A549 treated with AZD9567 at 1 μM for 4 hours (cell line): Measurements from ENCODE around the gene CLIC2. TPM values are rescaled to one million over a fixed set of nuclear protein-coding genes. Genes with fewer than 3 reads are reported as not detected.

Source experiments
- total RNA-seq: library from RNA; stranded (reverse); fragments of 200-300 nt; extraction: Qiagen RNA extraction; gene quantifications from 5 replicates; pipeline ENCODE4 v1.2.3, GENCODE V29; 2022; ENCODE audit not compliant: insufficient read depth

The CLIC2 gene
- 0.07 to 0.13 TPM (median 0.08 TPM) in 4 of 5 replicates, not detected in the other for total RNA-seq

DNA sequence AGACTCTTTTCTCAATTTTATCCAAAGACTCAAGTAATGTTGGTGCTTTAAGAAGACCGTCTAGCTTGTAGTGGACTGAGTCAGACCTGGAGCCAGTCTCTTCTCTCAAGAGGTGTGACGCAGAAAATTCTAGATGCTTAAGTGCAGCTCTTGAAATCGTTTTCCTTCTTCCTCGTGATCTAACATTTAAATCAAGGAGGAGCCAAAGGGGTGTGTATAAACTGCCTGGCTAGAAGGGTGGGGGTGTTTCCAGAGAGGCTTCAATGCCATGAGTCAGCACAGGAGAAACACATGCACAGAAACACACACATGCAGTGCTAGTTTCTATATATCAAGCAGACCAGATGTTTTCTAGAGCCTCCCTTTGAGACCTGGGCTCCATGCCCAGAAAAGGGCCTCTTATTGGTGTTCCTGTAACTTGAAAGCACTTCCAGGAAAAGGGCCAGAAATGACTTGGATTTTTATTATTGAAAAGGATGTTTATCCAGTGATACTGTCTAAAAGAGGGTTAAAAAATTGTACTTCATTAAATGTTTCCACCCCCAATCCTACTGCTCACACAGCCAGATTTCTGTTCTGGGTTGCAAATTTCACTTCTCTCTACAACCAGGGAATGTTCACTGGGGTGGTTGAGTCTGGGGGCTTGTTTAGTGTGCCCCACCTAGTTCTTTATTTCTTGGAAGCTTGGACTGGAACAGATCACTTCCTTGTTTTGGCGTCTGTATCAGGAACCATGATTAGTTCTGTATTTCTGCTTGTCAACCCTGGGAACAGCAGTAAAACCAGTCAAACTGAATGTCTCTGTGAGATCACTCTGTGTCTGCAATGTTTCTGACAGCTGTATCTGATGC, at the start of gene CLIC2:
TSS of gene CLIC2 (minus strand) at position 129 of the 851 bp plus-strand sequence. CDS start 187 bp downstream, outside the sequence.

GRCh38 chrX:155381843-155382528, 47.6 kb upstream of the CLIC2 start, which contains the start of gene F8A2:
Gene F8A2 (plus strand): TSS chrX:155382095. CDS start chrX:155382115, 20 bp downstream.

DNA sequence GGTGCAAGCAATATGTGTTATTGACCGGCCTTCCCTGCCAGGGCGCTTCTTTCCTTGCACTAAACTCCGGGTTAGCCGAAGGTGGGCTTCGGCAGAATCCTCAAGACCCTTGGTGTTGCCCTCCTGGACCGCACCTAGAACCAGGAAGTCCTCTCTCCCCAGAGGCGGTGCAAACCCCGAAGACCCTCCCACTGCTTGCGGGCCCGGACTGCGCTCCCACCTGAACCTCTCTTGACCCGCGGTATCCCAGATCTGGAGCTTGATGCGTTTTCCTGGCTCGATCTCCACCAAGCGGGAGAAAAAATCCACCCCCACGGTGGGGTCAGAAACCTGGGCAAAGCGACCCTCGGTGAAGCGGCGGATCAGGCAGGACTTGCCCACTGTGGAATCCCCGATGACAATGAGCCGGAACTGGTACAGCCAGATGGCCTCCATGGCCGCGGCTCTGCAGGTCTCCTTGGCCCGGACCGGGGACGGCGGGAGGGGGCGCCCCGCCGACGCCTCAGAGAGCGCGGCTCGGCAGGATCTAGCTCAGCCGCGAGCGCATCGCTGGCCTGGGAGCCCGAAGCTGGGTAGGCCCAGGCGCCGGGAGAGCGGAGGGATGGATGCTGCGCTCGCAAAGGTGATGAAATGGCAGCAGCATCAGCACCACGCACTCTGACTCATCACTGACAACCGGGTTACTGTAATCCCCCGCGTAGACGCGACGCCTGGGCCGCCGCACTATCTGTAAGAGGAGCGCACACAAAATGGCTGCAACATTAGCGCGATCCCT, 70.4 kb downstream of the CLIC2 start, which contains the start of gene RAB39B:
TSS of gene RAB39B (minus strand) at position 638 of the 775 bp plus-strand sequence. CDS start at position 435, 203 bp downstream.

Other genes starting within 250 kb of the CLIC2 start
- gene VBP1, start 118.2 kb downstream of the CLIC2 start, total RNA-seq = 50.5 to 61.8 TPM (median 51.0 TPM) in 5 replicates
- 0.57 to 1.3 TPM (median 0.72 TPM) in 5 replicates for gene RAB39B, start 70.1 kb downstream of the CLIC2 start, total RNA-seq
- not detected in 5 replicates for gene F8A2, start 47.5 kb upstream of the CLIC2 start, total RNA-seq
- gene F8A3, start 124.0 kb upstream of the CLIC2 start, total RNA-seq = 0.86 to 1.3 TPM (median 1.0 TPM) in 4 of 5 replicates, not detected in the other